Ectodermal cell (in vitro differentiated cells): Measurements from ENCODE around the gene AATF.

Source experiments
- H3K27ac ChIP-seq: 2 replicates; pipeline ENCODE4 v1.7.0; 2013; ENCODE audit warnings: mild to moderate bottlenecking, low read depth, low read length; ENCODE audit not compliant: insufficient read depth, poor library complexity, severe bottlenecking
- H3K27me3 ChIP-seq: 2 replicates; pipeline ENCODE4 v1.7.0; 2013; ENCODE audit warnings: mild to moderate bottlenecking, low read length; ENCODE audit not compliant: insufficient read depth, control insufficient read depth, poor library complexity, severe bottlenecking
- H3K36me3 ChIP-seq: one replicate; pipeline ENCODE4 v1.7.0; 2013; ENCODE audit warnings: low read length; ENCODE audit not compliant: control insufficient read depth, insufficient read depth
- H3K4me1 ChIP-seq: one replicate; pipeline ENCODE4 v1.7.0; 2013; ENCODE audit warnings: low read length; ENCODE audit not compliant: control insufficient read depth, insufficient read depth
- H3K4me3 ChIP-seq: 2 replicates; pipeline ENCODE4 v1.7.0; 2013; ENCODE audit warnings: low read depth, low read length, control low read depth; ENCODE audit not compliant: insufficient read depth
- H3K9me3 ChIP-seq: 2 replicates; pipeline ENCODE4 v1.7.0; 2013; ENCODE audit warnings: mild to moderate bottlenecking, low read length, moderate library complexity; ENCODE audit not compliant: control insufficient read depth
- WGBS, 2 experiments: methylation state at CpG; one replicate each; pipeline ENCODE4 v1.1.7; 2013; ENCODE audit warnings: missing lambda C conversion rate in 2 of 2; 5-methylcytosine and 5-hydroxymethylcytosine counted together

The AATF gene

GRCh38 chr17:36936455-36937000, 12.2 kb upstream of the AATF start:
- Histone ChIP-seq H3K9me3 (no peaks in the 10 kb centered on the region), H3K4me1 (peaks cover 49% of the 10 kb centered on the region), H3K36me3 (no peaks in the 10 kb centered on the region), H3K4me3 (peak overlapping the region; percentile 20), H3K27ac (no peak overlapping the region), H3K27me3 (peaks cover 100% of the 10 kb centered on the region)
- WGBS, 2 experiments = 0% methylated on average over 57 to 58 of the region's 58 CpGs

- no peaks in the 10 kb centered on the region for H3K36me3 ChIP-seq
- H3K27ac ChIP-seq = no peak within 1 kb of the TSS
- H3K27me3 ChIP-seq = peaks cover 100% of the 10 kb centered on the region
- 0 to 1% methylated on average over 74 to 75 of the region's 75 CpGs for WGBS, 2 experiments
- H3K4me3 ChIP-seq = peak within 1 kb of the TSS; percentile 20
- no peaks in the 10 kb centered on the region for H3K9me3 ChIP-seq
- H3K4me1 ChIP-seq = peaks cover 53% of the 10 kb centered on the region
Measured at GRCh38 chr17:36937001-36937958, 11.5 kb upstream of the AATF start, which contains the start of gene LHX1. Gene LHX1 (plus strand): TSS chr17:36937475. CDS start chr17:36938198, 723 bp downstream.

GRCh38 chr17:36937959-36938565, 10.7 kb upstream of the AATF start:
- 0 to 1% methylated on average over 36 of the region's 36 CpGs for WGBS, 2 experiments
- H3K36me3 ChIP-seq = no peaks in the 10 kb centered on the region
- H3K27ac ChIP-seq = no peak overlapping the region
- H3K27me3 ChIP-seq = peaks cover 100% of the 10 kb centered on the region
- peaks cover 56% of the 10 kb centered on the region for H3K4me1 ChIP-seq
- H3K4me3 ChIP-seq = no peak overlapping the region
- H3K9me3 ChIP-seq = no peaks in the 10 kb centered on the region

- WGBS, 2 experiments = 1 to 2% methylated on average over 25 of the region's 25 CpGs
- H3K9me3 ChIP-seq = no peaks in the 10 kb centered on the region
- H3K27ac ChIP-seq = no peak overlapping the region
- H3K4me1 ChIP-seq = peaks cover 51% of the 10 kb centered on the region
- no peak overlapping the region for H3K4me3 ChIP-seq
- H3K36me3 ChIP-seq = no peaks in the 10 kb centered on the region
- H3K27me3 ChIP-seq = peaks cover 100% of the 10 kb centered on the region
Measured at GRCh38 chr17:36938566-36939051, 10.1 kb upstream of the AATF start.

- 2% methylated on average over 43 of the region's 43 CpGs for WGBS, 2 experiments
- Histone ChIP-seq H3K9me3 (no peaks in the 10 kb centered on the region), H3K27ac (no peak overlapping the region), H3K4me1 (peaks cover 45% of the 10 kb centered on the region), H3K4me3 (no peak overlapping the region), H3K36me3 (no peaks in the 10 kb centered on the region), H3K27me3 (peaks cover 100% of the 10 kb centered on the region)
Measured at GRCh38 chr17:36939052-36939801, 9.5 kb upstream of the AATF start.

GRCh38 chr17:36939802-36940312, 8.9 kb upstream of the AATF start:
- H3K4me3 ChIP-seq = no peak overlapping the region
- H3K9me3 ChIP-seq = no peaks in the 10 kb centered on the region
- peaks cover 100% of the 10 kb centered on the region for H3K27me3 ChIP-seq
- no peak overlapping the region for H3K27ac ChIP-seq
- peaks cover 40% of the 10 kb centered on the region for H3K4me1 ChIP-seq
- WGBS, 2 experiments = 1% methylated on average over 23 to 24 of the region's 26 CpGs
- no peaks in the 10 kb centered on the region for H3K36me3 ChIP-seq

GRCh38 chr17:36940313-36941264, 8.2 kb upstream of the AATF start:
- H3K27me3 ChIP-seq = peaks cover 100% of the 10 kb centered on the region
- WGBS, 2 experiments = 4% methylated on average over 52 of the region's 52 CpGs
- no peaks in the 10 kb centered on the region for H3K9me3 ChIP-seq
- peaks cover 33% of the 10 kb centered on the region for H3K4me1 ChIP-seq
- H3K27ac ChIP-seq = no peak overlapping the region
- H3K4me3 ChIP-seq = no peak overlapping the region
- no peaks in the 10 kb centered on the region for H3K36me3 ChIP-seq

GRCh38 chr17:36941265-36942010, 7.3 kb upstream of the AATF start:
- Histone ChIP-seq H3K4me3 (no peak overlapping the region), H3K4me1 (peaks cover 30% of the 10 kb centered on the region), H3K27ac (no peak overlapping the region), H3K9me3 (no peaks in the 10 kb centered on the region), H3K27me3 (peaks cover 100% of the 10 kb centered on the region), H3K36me3 (no peaks in the 10 kb centered on the region)
- 12 to 13% methylated on average over 15 to 17 of the region's 17 CpGs for WGBS, 2 experiments
